Activated naive CD8-positive, alpha-beta T cell treated with anti-CD3 and anti-CD28 coated beads for 36 hours (primary cell): Measurements from ENCODE around the gene IFT74. TPM values are rescaled to one million over a fixed set of nuclear protein-coding genes. Genes with fewer than 3 reads are reported as not detected.

Experiments used
- DNase-seq: peaks from one replicate; pipeline ENCODE4 v3.0.0; 2021
- H3K27ac Mint-ChIP-seq: one replicate; pipeline ENCODE4 v1.8.0; 2022; ENCODE audit warnings: mild to moderate bottlenecking, moderate library complexity, mixed read lengths
- H3K27me3 Mint-ChIP-seq: one replicate; pipeline ENCODE4 v1.8.0; 2022; ENCODE audit warnings: mild to moderate bottlenecking, mixed read lengths
- H3K36me3 Mint-ChIP-seq: one replicate; pipeline ENCODE4 v1.8.0; 2021; ENCODE audit warnings: mild to moderate bottlenecking, mixed read lengths
- H3K4me1 Mint-ChIP-seq: one replicate; pipeline ENCODE4 v1.8.0; 2021; ENCODE audit warnings: mixed read lengths
- H3K4me3 Mint-ChIP-seq: one replicate; pipeline ENCODE4 v1.8.0; 2022; ENCODE audit warnings: mild to moderate bottlenecking, moderate library complexity, mixed read lengths
- H3K9me3 Mint-ChIP-seq: one replicate; pipeline ENCODE4 v1.8.0; 2022; ENCODE audit warnings: mixed read lengths
- total RNA-seq, 2 experiments: library from RNA; stranded (reverse); gene quantifications; one replicate each; pipeline ENCODE4 v1.2.3, GENCODE V29; 2021

The IFT74 gene
- 10 to 100 TPM; 11.0 to 12.4 TPM for total RNA-seq

- peak within 1 kb of the TSS; percentile 90 for H3K4me3 Mint-ChIP-seq
- no peaks in the 10 kb centered on the region for H3K36me3 Mint-ChIP-seq
- peaks cover 23% of the 10 kb centered on the region for H3K4me1 Mint-ChIP-seq
- no peaks in the 10 kb centered on the region for H3K9me3 Mint-ChIP-seq
- peak; percentile 93 for DNase-seq
- no peaks in the 10 kb centered on the region for H3K27me3 Mint-ChIP-seq
- H3K27ac Mint-ChIP-seq = peak within 1 kb of the TSS; percentile 90
Observed at GRCh38 chr9:26955921-26956859, at the start of gene IFT74. Gene IFT74 (plus strand): TSS chr9:26956412. CDS start chr9:26961968, 5,556 bp downstream.

GRCh38 chr9:26913138-26913668 is 43.0 kb upstream of the IFT74 start:
- Mint-ChIP-seq H3K27me3 (no peaks in the 10 kb centered on the region), H3K9me3 (no peaks in the 10 kb centered on the region), H3K4me1 (no peaks in the 10 kb centered on the region), H3K27ac (no peak overlapping the region), H3K4me3 (no peak overlapping the region), H3K36me3 (peaks cover 19% of the 10 kb centered on the region)
- DNase-seq = no peak

- H3K9me3 Mint-ChIP-seq = no peaks in the 10 kb centered on the region
- H3K4me3 Mint-ChIP-seq = no peak overlapping the region
- H3K36me3 Mint-ChIP-seq = peaks cover 43% of the 10 kb centered on the region
- H3K4me1 Mint-ChIP-seq = no peaks in the 10 kb centered on the region
- DNase-seq = no peak
- H3K27me3 Mint-ChIP-seq = no peaks in the 10 kb centered on the region
- no peak overlapping the region for H3K27ac Mint-ChIP-seq
Observed at GRCh38 chr9:26919698-26920097, 36.5 kb upstream of the IFT74 start.

GRCh38 chr9:26925609-26926008 is 30.6 kb upstream of the IFT74 start:
- Mint-ChIP-seq H3K4me3 (no peak overlapping the region), H3K36me3 (peaks cover 37% of the 10 kb centered on the region), H3K27ac (no peak overlapping the region), H3K4me1 (peaks cover 3% of the 10 kb centered on the region), H3K27me3 (no peaks in the 10 kb centered on the region), H3K9me3 (no peaks in the 10 kb centered on the region)
- DNase-seq = no peak

DNA sequence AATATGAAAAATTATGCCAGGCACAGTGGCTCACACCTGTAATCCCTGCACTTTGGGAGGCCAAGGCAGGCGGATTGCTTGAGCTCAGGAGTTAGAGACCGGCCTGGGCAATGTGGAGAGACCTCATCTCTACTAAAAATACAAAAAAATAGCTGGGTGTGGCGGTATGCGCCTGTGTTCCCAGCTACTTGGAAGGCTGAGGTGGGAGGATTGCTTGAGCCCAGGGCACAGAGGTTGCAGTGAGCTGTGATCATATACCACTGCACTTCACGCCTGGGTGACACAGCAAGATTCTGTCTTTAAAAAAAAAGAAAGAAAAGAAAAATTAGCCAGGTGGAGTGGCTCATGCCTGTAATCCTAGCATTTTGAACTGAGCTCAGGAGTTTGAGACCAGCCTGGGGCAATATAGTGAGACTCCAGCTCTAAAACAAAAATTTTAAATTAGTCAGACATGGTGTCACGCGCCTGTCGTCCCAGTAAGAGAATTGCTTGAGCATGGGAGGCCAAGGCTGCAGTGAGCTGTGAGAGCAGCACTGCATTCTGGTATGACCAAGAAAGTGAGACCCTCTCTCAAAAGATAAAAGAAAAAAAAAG is 27.2 kb upstream of the IFT74 start:
- no peak for DNase-seq
- Mint-ChIP-seq H3K4me3 (no peak overlapping the region), H3K4me1 (peaks cover 3% of the 10 kb centered on the region), H3K36me3 (peaks cover 25% of the 10 kb centered on the region), H3K27ac (no peak overlapping the region), H3K9me3 (no peaks in the 10 kb centered on the region), H3K27me3 (no peaks in the 10 kb centered on the region)

GRCh38 chr9:26935847-26936246 is 20.4 kb upstream of the IFT74 start:
- Mint-ChIP-seq H3K27ac (no peak overlapping the region), H3K9me3 (peaks cover 7% of the 10 kb centered on the region), H3K4me1 (peaks cover 32% of the 10 kb centered on the region), H3K4me3 (no peak overlapping the region), H3K27me3 (no peaks in the 10 kb centered on the region), H3K36me3 (peaks cover 40% of the 10 kb centered on the region)
- DNase-seq = no peak

DNA sequence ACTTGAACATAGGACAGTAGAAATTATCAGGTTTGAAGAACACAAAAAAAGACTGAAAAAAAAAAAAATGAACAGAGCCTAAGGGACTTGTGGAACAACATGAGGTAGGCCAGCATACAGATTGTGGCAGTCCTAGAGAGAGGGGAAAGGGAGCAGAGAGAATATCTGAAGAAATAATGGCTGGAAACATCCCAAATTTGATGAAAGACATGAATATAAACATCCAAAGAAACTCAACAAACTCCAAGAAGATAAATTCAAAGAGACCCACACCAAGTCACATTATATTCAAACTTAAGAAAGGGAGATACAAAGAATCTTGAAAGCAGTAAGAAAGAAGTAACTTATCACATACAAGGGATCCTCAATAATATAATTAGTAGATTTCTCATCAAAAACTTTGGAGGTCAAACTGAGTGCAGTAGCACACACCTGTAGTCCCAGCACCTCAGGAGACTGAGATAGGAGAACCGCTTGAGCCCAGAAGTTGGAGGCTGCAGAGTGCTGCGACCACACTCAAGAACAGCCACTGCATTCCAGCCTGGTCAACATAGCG is 18.3 kb upstream of the IFT74 start:
- Mint-ChIP-seq H3K4me1 (peaks cover 41% of the 10 kb centered on the region), H3K9me3 (peaks cover 7% of the 10 kb centered on the region), H3K36me3 (peaks cover 47% of the 10 kb centered on the region), H3K27me3 (no peaks in the 10 kb centered on the region), H3K27ac (no peak overlapping the region), H3K4me3 (no peak overlapping the region)
- DNase-seq = no peak

GRCh38 chr9:26939955-26940711 is 16.1 kb upstream of the IFT74 start:
- H3K27ac Mint-ChIP-seq = no peak overlapping the region
- H3K36me3 Mint-ChIP-seq = peaks cover 61% of the 10 kb centered on the region
- peaks cover 58% of the 10 kb centered on the region for H3K4me1 Mint-ChIP-seq
- H3K9me3 Mint-ChIP-seq = peaks cover 7% of the 10 kb centered on the region
- no peak overlapping the region for H3K4me3 Mint-ChIP-seq
- no peaks in the 10 kb centered on the region for H3K27me3 Mint-ChIP-seq
- no peak for DNase-seq

DNA sequence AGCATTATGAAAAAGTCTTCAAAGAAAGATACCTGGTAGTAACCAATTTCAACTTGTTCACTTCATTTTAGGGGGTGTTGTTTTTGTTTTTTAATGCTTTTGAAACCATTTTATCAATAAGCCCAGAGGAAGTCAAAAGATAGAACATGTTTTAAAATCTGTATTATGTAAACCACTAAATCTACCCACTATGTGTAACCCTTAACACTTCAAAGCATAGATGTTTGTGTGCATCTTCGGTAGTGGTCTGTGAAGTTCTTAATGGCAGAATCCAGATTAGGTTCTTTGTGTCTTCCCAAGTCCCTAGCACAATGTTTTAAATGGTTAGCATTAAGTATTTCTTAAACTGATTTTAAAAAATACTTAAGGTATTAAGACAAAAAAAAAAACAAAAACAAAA is 15.4 kb upstream of the IFT74 start:
- H3K4me3 Mint-ChIP-seq = no peak overlapping the region
- no peak overlapping the region for H3K27ac Mint-ChIP-seq
- no peak for DNase-seq
- H3K27me3 Mint-ChIP-seq = no peaks in the 10 kb centered on the region
- peaks cover 65% of the 10 kb centered on the region for H3K36me3 Mint-ChIP-seq
- H3K9me3 Mint-ChIP-seq = peaks cover 7% of the 10 kb centered on the region
- H3K4me1 Mint-ChIP-seq = peaks cover 65% of the 10 kb centered on the region

DNA sequence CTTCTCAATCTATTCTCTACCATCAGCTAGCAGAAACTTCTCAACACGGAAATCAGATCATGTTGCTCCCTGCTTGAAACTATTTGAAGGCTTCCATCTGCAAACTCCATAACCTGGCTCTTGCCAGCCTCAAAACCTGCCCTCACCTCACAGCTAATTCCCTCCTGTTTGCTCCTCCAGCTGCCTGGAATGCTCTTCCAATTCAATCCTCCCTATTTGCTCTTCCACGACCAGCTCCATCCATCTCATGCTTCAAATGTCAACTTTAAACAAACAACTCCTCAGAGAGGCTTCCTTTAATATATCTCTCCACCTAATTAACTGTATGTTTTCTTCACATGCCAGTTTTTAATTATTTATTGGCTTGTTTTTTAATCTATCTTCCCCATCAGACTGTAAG is 10.6 kb upstream of the IFT74 start:
- Mint-ChIP-seq H3K9me3 (no peaks in the 10 kb centered on the region), H3K4me1 (peaks cover 49% of the 10 kb centered on the region), H3K27me3 (no peaks in the 10 kb centered on the region), H3K36me3 (peaks cover 34% of the 10 kb centered on the region), H3K27ac (peak overlapping the region; percentile 99), H3K4me3 (peak overlapping the region; percentile 90)
- DNase-seq = no peak

DNA sequence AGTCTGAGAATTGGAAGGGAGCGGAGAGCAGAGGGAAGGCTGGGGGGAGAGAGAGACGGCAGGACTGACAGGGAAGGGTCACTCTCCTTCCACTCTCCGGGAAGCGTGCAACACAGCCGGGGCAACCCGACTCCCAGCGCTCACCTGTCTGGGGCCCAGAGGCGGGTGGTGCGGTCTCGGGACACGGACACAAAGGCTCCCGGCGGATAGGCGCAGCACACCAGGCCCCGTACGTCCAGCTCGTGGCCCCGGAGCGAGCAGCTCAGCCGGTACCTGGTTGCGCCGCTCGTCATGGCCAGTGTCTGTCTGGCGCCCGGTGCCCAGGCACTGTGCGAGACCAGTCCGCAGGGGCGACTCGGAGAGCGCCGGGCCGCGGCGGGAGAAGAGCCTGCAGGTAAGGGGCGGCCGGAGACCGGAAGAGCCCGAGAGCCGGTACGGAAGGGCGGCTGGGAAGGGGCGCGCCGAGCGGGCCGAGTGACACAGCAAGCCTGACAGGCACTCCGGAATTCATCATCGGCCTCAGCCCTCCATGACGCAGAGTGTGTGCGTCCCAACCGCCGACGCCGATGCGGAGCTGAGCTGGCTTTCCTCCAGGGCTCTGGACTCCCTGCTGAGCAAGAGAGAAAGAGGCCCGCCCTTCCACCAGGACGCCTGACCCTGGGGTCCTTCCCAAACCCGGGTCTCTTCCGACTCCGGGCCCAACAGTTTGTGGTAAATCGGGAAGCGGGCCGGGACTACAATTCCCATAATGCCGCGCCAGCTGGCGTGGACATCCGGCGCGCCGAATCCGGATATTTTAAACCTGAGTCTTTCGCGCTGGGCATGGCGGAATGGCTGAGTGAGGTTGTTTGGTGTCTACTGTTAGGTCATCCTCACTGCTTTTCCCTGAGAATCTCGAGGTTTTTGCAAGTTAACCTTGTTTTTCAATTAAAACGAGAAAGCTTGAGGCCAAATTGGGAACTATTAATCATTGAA is 9.2 kb upstream of the IFT74 start, which contains the start of gene PLAA:
TSS of gene PLAA (minus strand) at position 490 of the 975 bp plus-strand sequence. CDS start at position 293, 197 bp downstream.
- Mint-ChIP-seq H3K36me3 (peaks cover 27% of the 10 kb centered on the region), H3K4me3 (peak within 1 kb of the TSS; percentile 90), H3K4me1 (peaks cover 40% of the 10 kb centered on the region), H3K9me3 (no peaks in the 10 kb centered on the region), H3K27me3 (no peaks in the 10 kb centered on the region), H3K27ac (peak within 1 kb of the TSS; percentile 99)
- peak; percentile 88 for DNase-seq

GRCh38 chr9:26947736-26948135 is 8.5 kb upstream of the IFT74 start:
- Mint-ChIP-seq H3K36me3 (peaks cover 24% of the 10 kb centered on the region), H3K4me3 (peak overlapping the region; percentile 90), H3K4me1 (peaks cover 37% of the 10 kb centered on the region), H3K27ac (peak overlapping the region; percentile 99), H3K27me3 (no peaks in the 10 kb centered on the region), H3K9me3 (no peaks in the 10 kb centered on the region)
- DNase-seq = peak; percentile 22

DNA sequence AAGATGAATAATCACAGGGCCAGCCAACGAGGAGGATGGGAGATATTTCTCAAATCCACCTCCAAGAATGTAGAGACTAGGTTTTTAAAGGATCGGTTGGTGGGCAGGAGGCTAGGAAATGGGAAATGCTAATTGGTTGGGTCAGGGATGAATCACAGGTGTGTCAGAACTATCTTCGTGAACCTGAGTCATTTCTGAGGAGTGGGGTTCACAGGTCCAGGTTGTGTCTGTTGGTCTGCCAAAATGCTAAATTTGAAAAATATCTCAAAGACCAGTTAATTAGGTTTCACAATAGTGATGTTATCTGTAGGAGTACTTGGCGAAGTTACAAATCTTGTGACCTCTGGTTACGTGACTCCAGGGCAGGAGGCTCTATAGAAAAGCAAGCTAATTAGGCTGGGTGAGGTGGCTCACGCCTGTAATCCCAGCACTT is 6.6 kb upstream of the IFT74 start:
- no peak overlapping the region for H3K4me3 Mint-ChIP-seq

More for the DNA sequence above, 6.6 kb upstream of the IFT74 start:
- peaks cover 10% of the 10 kb centered on the region for H3K36me3 Mint-ChIP-seq
- H3K27me3 Mint-ChIP-seq = no peaks in the 10 kb centered on the region
- H3K9me3 Mint-ChIP-seq = no peaks in the 10 kb centered on the region
- no peak for DNase-seq
- no peak overlapping the region for H3K27ac Mint-ChIP-seq
- peaks cover 31% of the 10 kb centered on the region for H3K4me1 Mint-ChIP-seq
